ENCODE results near the gene CXCL3.
"Not testable (repeated sequence)": the region's sequence is repeated elsewhere in the genome, so short reads cannot be mapped to it uniquely, and the experiment has no call there.

CXCL3 gene

GRCh38 chr4:74084984-74085383, 46.5 kb upstream of the CXCL3 start:
- no peaks in the 10 kb centered on the region for H3K79me2 ChIP-seq (ENCODE audit: control insufficient read depth, low read length)
- no peaks in the 10 kb centered on the region for H3F3A ChIP-seq (ENCODE audit: control insufficient read depth, insufficient read depth)
- no peaks in the 10 kb centered on the region for H3K27me3 ChIP-seq (ENCODE audit: control insufficient read depth, low read length)
- H3K27ac ChIP-seq (ENCODE audit: low read depth, low read length): no peak overlapping the region
- H4K20me1 ChIP-seq (ENCODE audit: control insufficient read depth, insufficient read depth, low read depth, low read length): no peaks in the 10 kb centered on the region
- TF ChIP-seq EZH2phosphoT487 (IDR thresholded peaks at IDR 0.05; ENCODE audit: borderline replicate concordance, low read length) (no peak), CTCF (IDR thresholded peaks at IDR 0.05; ENCODE audit: low read depth, low read length, poor library complexity, severe bottlenecking) (no peak)
- H3K4me2 ChIP-seq (ENCODE audit: low read length): no peak overlapping the region
- H3K36me3 ChIP-seq (ENCODE audit: control insufficient read depth, low read length): no peaks in the 10 kb centered on the region
- no peaks in the 10 kb centered on the region for H3K9me3 ChIP-seq (ENCODE audit: control insufficient read depth, insufficient read depth, low read length)
- H3K4me1 ChIP-seq (ENCODE audit: control insufficient read depth, low read length): no peaks in the 10 kb centered on the region
- H3K9me2 ChIP-seq (replicated peaks; ENCODE audit: control insufficient read depth, low read length): no peaks in the 10 kb centered on the region
- H3K4me3 ChIP-seq (ENCODE audit: low read length): no peak overlapping the region

- no peaks in the 10 kb centered on the region for H3K27me3 ChIP-seq (ENCODE audit: control insufficient read depth, low read length)
- no peaks in the 10 kb centered on the region for H3K79me2 ChIP-seq (ENCODE audit: control insufficient read depth, low read length)
- TF ChIP-seq CTCF (IDR thresholded peaks at IDR 0.05; ENCODE audit: low read depth, low read length, poor library complexity, severe bottlenecking) (no peak), EZH2phosphoT487 (IDR thresholded peaks at IDR 0.05; ENCODE audit: borderline replicate concordance, low read length) (no peak)
- H3K27ac ChIP-seq (ENCODE audit: low read depth, low read length): no peak overlapping the region
- H3K9me3 ChIP-seq (ENCODE audit: control insufficient read depth, insufficient read depth, low read length): no peaks in the 10 kb centered on the region
- H3K9me2 ChIP-seq (replicated peaks; ENCODE audit: control insufficient read depth, low read length): no peaks in the 10 kb centered on the region
- H4K20me1 ChIP-seq (ENCODE audit: control insufficient read depth, insufficient read depth, low read depth, low read length): no peaks in the 10 kb centered on the region
- H3K4me2 ChIP-seq (ENCODE audit: low read length): no peak overlapping the region
- H3K4me1 ChIP-seq (ENCODE audit: control insufficient read depth, low read length): no peaks in the 10 kb centered on the region
- H3K36me3 ChIP-seq (ENCODE audit: control insufficient read depth, low read length): no peaks in the 10 kb centered on the region
- no peak overlapping the region for H3K4me3 ChIP-seq (ENCODE audit: low read length)
- H3F3A ChIP-seq (ENCODE audit: control insufficient read depth, insufficient read depth): no peaks in the 10 kb centered on the region
Observed at GRCh38 chr4:74083546-74083945, 45.1 kb upstream of the CXCL3 start.

- Histone ChIP-seq H3K9me3 (ENCODE audit: control insufficient read depth, insufficient read depth, low read length) (no peaks in the 10 kb centered on the region), H3K4me2 (ENCODE audit: low read length) (no peak overlapping the region), H3K4me3 (ENCODE audit: low read length) (no peak overlapping the region), H3K9me2 (replicated peaks; ENCODE audit: control insufficient read depth, low read length) (no peaks in the 10 kb centered on the region), H4K20me1 (ENCODE audit: control insufficient read depth, insufficient read depth, low read depth, low read length) (no peaks in the 10 kb centered on the region), H3K27me3 (ENCODE audit: control insufficient read depth, low read length) (no peaks in the 10 kb centered on the region), H3K79me2 (ENCODE audit: control insufficient read depth, low read length) (no peaks in the 10 kb centered on the region), H3K4me1 (ENCODE audit: control insufficient read depth, low read length) (no peaks in the 10 kb centered on the region), H3K36me3 (ENCODE audit: control insufficient read depth, low read length) (no peaks in the 10 kb centered on the region), H3K27ac (ENCODE audit: low read depth, low read length) (no peak overlapping the region), H3F3A (ENCODE audit: control insufficient read depth, insufficient read depth) (no peaks in the 10 kb centered on the region)
- TF ChIP-seq EZH2phosphoT487 (IDR thresholded peaks at IDR 0.05; ENCODE audit: borderline replicate concordance, low read length): no peak
- TF ChIP-seq CTCF (IDR thresholded peaks at IDR 0.05; ENCODE audit: low read depth, low read length, poor library complexity, severe bottlenecking): no peak
Observed at GRCh38 chr4:74081035-74081434, 42.5 kb upstream of the CXCL3 start.

GRCh38 chr4:74080351-74080750, 41.9 kb upstream of the CXCL3 start:
- not testable (repeated sequence) for H3K27me3 ChIP-seq (ENCODE audit: control insufficient read depth, low read length); H4K20me1 ChIP-seq (ENCODE audit: control insufficient read depth, insufficient read depth, low read depth, low read length); H3K36me3 ChIP-seq (ENCODE audit: control insufficient read depth, low read length); H3K79me2 ChIP-seq (ENCODE audit: control insufficient read depth, low read length); H3K4me2 ChIP-seq (ENCODE audit: low read length); H3K27ac ChIP-seq (ENCODE audit: low read depth, low read length); H3K9me2 ChIP-seq (replicated peaks; ENCODE audit: control insufficient read depth, low read length); H3K9me3 ChIP-seq (ENCODE audit: control insufficient read depth, insufficient read depth, low read length); H3K4me1 ChIP-seq (ENCODE audit: control insufficient read depth, low read length); H3F3A ChIP-seq (ENCODE audit: control insufficient read depth, insufficient read depth); H3K4me3 ChIP-seq (ENCODE audit: low read length)

- not testable (repeated sequence) for H3K79me2 ChIP-seq (ENCODE audit: control insufficient read depth, low read length); H4K20me1 ChIP-seq (ENCODE audit: control insufficient read depth, insufficient read depth, low read depth, low read length); H3K36me3 ChIP-seq (ENCODE audit: control insufficient read depth, low read length); H3K9me2 ChIP-seq (replicated peaks; ENCODE audit: control insufficient read depth, low read length); H3K4me1 ChIP-seq (ENCODE audit: control insufficient read depth, low read length); H3K4me3 ChIP-seq (ENCODE audit: low read length); H3K27me3 ChIP-seq (ENCODE audit: control insufficient read depth, low read length); H3K27ac ChIP-seq (ENCODE audit: low read depth, low read length); H3F3A ChIP-seq (ENCODE audit: control insufficient read depth, insufficient read depth); H3K9me3 ChIP-seq (ENCODE audit: control insufficient read depth, insufficient read depth, low read length); H3K4me2 ChIP-seq (ENCODE audit: low read length)
Observed at GRCh38 chr4:74079024-74079423, 40.5 kb upstream of the CXCL3 start.

Measured in DOHH2 (cell line).